HL-60 (cell line): ENCODE results near the gene POU2AF3.

Experiments used
- CTCF ChIP-seq: IDR thresholded peaks from one replicate; pipeline ENCODE4 v1.5.1; 2011; ENCODE audit warnings: low read length, control low read depth, inconsistent platforms; ENCODE audit not compliant: insufficient read depth
- POLR2AphosphoS5 ChIP-seq: IDR thresholded peaks from 2 replicates; pipeline ENCODE4 v1.6.1; 2012; ENCODE audit warnings: low read depth
- SPI1 ChIP-seq: IDR thresholded peaks from 2 replicates; pipeline ENCODE4 v1.6.1; 2012; ENCODE audit warnings: low read depth, mild to moderate bottlenecking, borderline replicate concordance

- TF ChIP-seq SPI1 (no peak), CTCF (no peak), POLR2AphosphoS5 (no peak)
These were observed 33.7 kb upstream of the POU2AF3 start for GRCh38 chr11:111264646-111265045.
